Kidney (tissue), 14 donors: ENCODE measurements around the gene DUS1L. TPM values are rescaled to one million over a fixed set of nuclear protein-coding genes. Genes with fewer than 3 reads are reported as not detected.
"Not testable (repeated sequence)": the region's sequence is repeated elsewhere in the genome, so short reads cannot be mapped to it uniquely, and the experiment has no call there.

Experiments used
- DNase-seq, 5 donors: peaks; one replicate each; pipeline ENCODE4 v3.0.0-alpha.2; 2013 to 2020
- FAIRE-seq: peaks from 2 replicates; lab custom pipeline; 2012; peaks lifted over from hg19 to GRCh38; lab: Jason Lieb, UNC
- H3K27ac ChIP-seq, 2 donors: one replicate each; pipeline ENCODE4 v1.7.0; 2013; ENCODE audit warnings: low read depth in 2 of 2, low read length in 2 of 2, inconsistent platforms in 1 of 2
- H3K27me3 ChIP-seq: one replicate; pipeline ENCODE4 v1.7.1; 2013; ENCODE audit warnings: low read length, inconsistent platforms; ENCODE audit not compliant: control insufficient read depth, insufficient read depth
- H3K36me3 ChIP-seq, 3 donors: one replicate each; pipeline versions ENCODE4 v1.7.0 to v1.7.1; 2013; ENCODE audit warnings: low read length in 3 of 3, control low read depth in 1 of 3, inconsistent platforms in 1 of 3; ENCODE audit not compliant: insufficient read depth in 3 of 3, control insufficient read depth in 2 of 3
- H3K4me1 ChIP-seq, 3 donors: one replicate each; pipeline versions ENCODE4 v1.7.0 to v1.7.1; 2013; ENCODE audit warnings: low read length in 3 of 3, inconsistent platforms in 1 of 3, low read depth in 1 of 3; ENCODE audit not compliant: control insufficient read depth in 2 of 3, insufficient read depth in 2 of 3
- H3K4me3 ChIP-seq, 3 donors: one replicate each; pipeline versions ENCODE4 v1.7.0 to v1.8.1; 2013; ENCODE audit warnings: low read length in 3 of 3, control low read depth in 1 of 3, inconsistent platforms in 1 of 3
- H3K9ac ChIP-seq, 3 donors: one replicate each; pipeline versions ENCODE4 v1.7.0 to v1.7.1; 2013; ENCODE audit warnings: low read length in 3 of 3, control low read depth in 1 of 3, inconsistent platforms in 1 of 3
- H3K9me3 ChIP-seq, 3 donors: one replicate each; pipeline versions ENCODE4 v1.7.0 to v1.7.1; 2013; ENCODE audit warnings: low read length in 3 of 3, control low read depth in 1 of 3, inconsistent platforms in 1 of 3; ENCODE audit not compliant: control insufficient read depth in 2 of 3, insufficient read depth in 1 of 3
- CTCF ChIP-seq: IDR thresholded peaks from 3 replicates; pipeline ENCODE4 v1.5.1; 2012; ENCODE audit warnings: mild to moderate bottlenecking, moderate library complexity, borderline replicate concordance; ENCODE audit not compliant: insufficient read depth; ENCODE audit errors: extremely low read depth
- intact Hi-C: fragments of 100-400 bp; cut with DNase I; formaldehyde crosslinking; loops from one replicate; pipeline ENCODE4 v1.11.1; 2022
- polyA plus RNA-seq: library from polyadenylated mRNA; stranded (reverse); fragments of 350-450 nt; fragmentation: Illumina TruSeq; extraction: RNeasy Lipid Tissue Mini Kit (QIAGEN cat#74804); gene quantifications from one replicate; pipeline ENCODE4 v1.2.3, GENCODE V29; 2014; ENCODE audit warnings: low read depth, low replicate concordance; ENCODE audit not compliant: insufficient read depth
- total RNA-seq: library from RNA; stranded (reverse); fragmentation: NEBNext Ultra II Directional; extraction: Animal tissue kit (Norgen Biotek cat#: 25700); gene quantifications from one replicate; pipeline ENCODE4 v1.2.1, GENCODE V29; 2021
- donor health status: control.
- donor health status: control.
- donor health status: control.
- donor health status: control.
- donor health status: control.
- donor health status: DM: yes; HTN: yes; CAD: no.
- donor health status: Normal renal cell carcinoma (clear cell type).

Gene DUS1L
- total and polyA plus RNA-seq, 2 donors from 2014 or later = 84.8 to 102 TPM

- TF ChIP-seq CTCF = no peak
- FAIRE-seq (no peak), DNase-seq (no peak)
- intact Hi-C loops = no loop called here
- H3K36me3 ChIP-seq = peaks cover 0 to 3% (median 2%) of the 10 kb centered on the region in 3 donors
- H3K27ac ChIP-seq = no peak overlapping the region
- peaks cover 3 to 5% (median 3%) of the 10 kb centered on the region in 3 donors for H3K4me1 ChIP-seq
- no peaks in the 10 kb centered on the region for H3K9me3 ChIP-seq
- peak overlapping the region in 1 of 3 donors; percentile 16 for H3K4me3 ChIP-seq
- H3K9ac ChIP-seq = no peak overlapping the region
- H3K27me3 ChIP-seq = no peaks in the 10 kb centered on the region
Observed at GRCh38 chr17:82042649-82043048, 23.0 kb downstream of the DUS1L start.

GRCh38 chr17:82041144-82041814, 24.3 kb downstream of the DUS1L start:
- Histone ChIP-seq H3K36me3 (no peaks in the 10 kb centered on the region), H3K9ac (no peak overlapping the region), H3K27me3 (no peaks in the 10 kb centered on the region), H3K4me3 (no peak overlapping the region), H3K27ac (no peak overlapping the region), H3K4me1 (peaks cover 3 to 7% (median 5%) of the 10 kb centered on the region in 3 donors), H3K9me3 (no peaks in the 10 kb centered on the region)
- TF ChIP-seq CTCF = no peak
- intact Hi-C loops = no loop called here
- DNase-seq (no peak), FAIRE-seq (no peak)

- intact Hi-C loops = loop anchor here (10.0 kb wide), 1 partner anchor 115 kb away; no protein-coding TSS in a partner anchor
- Histone ChIP-seq H3K4me1 (peaks cover 3 to 16% (median 5%) of the 10 kb centered on the region in 3 donors), H3K27ac (peak overlapping the region in 1 of 2 donors; percentile 63), H3K36me3 (peaks cover 0 to 7% (median 0%) of the 10 kb centered on the region in 3 donors), H3K9me3 (no peaks in the 10 kb centered on the region), H3K4me3 (no peak overlapping the region), H3K9ac (no peak overlapping the region), H3K27me3 (no peaks in the 10 kb centered on the region)
- DNase-seq (no peak), FAIRE-seq (no peak)
- TF ChIP-seq CTCF = no peak
Observed at GRCh38 chr17:82039695-82040299, 25.8 kb downstream of the DUS1L start.

GRCh38 chr17:82038796-82039409, 26.7 kb downstream of the DUS1L start:
- peaks cover 3 to 16% (median 5%) of the 10 kb centered on the region in 3 donors for H3K4me1 ChIP-seq
- not testable (repeated sequence) for H3K27ac ChIP-seq, DNase-seq, H3K9me3 ChIP-seq, H3K27me3 ChIP-seq, FAIRE-seq, H3K4me3 ChIP-seq, H3K9ac ChIP-seq, H3K36me3 ChIP-seq
- intact Hi-C loops = loop anchor here (10.0 kb wide), 1 partner anchor 116 kb away; no protein-coding TSS in a partner anchor
